HCT116 (cell line): ENCODE measurements around the gene NIN. TPM values are rescaled to one million over a fixed set of nuclear protein-coding genes. Genes with fewer than 3 reads are reported as not detected.

Experiments used
- ATAC-seq: fragments of 200-7000 bp; cut with Tn5 transposase; 2 replicates; pipeline ENCODE4 v1.9.1; 2020; ENCODE audit warnings: mild to moderate bottlenecking, moderate library complexity
- BruUV-seq: library from RNA; stranded (reverse); fragments of 400-500 nt; replicated peaks from 2 replicates; lab custom pipeline; 2021; lab: Mats Ljungman, UMichigan
- CTCF ChIA-PET: fragments of 300-600 bp; sonication (Branson Sonifier 250); formaldehyde crosslinking; loops from one replicate; lab custom pipeline; 2021; ENCODE audit warnings: antibody characterized with exemption; lab: Charles Lee
- POLR2A ChIA-PET: fragments of 300-600, 350-600 bp; sonication (Branson Sonifier 250); formaldehyde crosslinking; loops from one replicate; lab custom pipeline; 2021; ENCODE audit warnings: antibody characterized with exemption; lab: Charles Lee
- RAD21 ChIA-PET, 2 experiments: fragments of 300-600 bp; sonication (Branson Sonifier 250); formaldehyde crosslinking; loops; one replicate each; lab custom pipeline; 2023; ENCODE audit warnings: low total read pairs in 2 of 2; ENCODE audit not compliant: uncharacterized antibody in 2 of 2, unreplicated experiment in 2 of 2, low non-redundant PET in 1 of 2; lab: Charles Lee
- DNase-seq: peaks from one replicate; pipeline ENCODE4 v3.0.0-alpha.2; 2010; ENCODE audit warnings: low read depth, low spot score
- H2AFZ ChIP-seq: fragments of 200-600 bp; shearing (Covaris generic), sonication (generic); 2 replicates; pipeline ENCODE4 v1.6.1; 2017; ENCODE audit warnings: low read depth, mixed run types, mixed read lengths, antibody characterized with exemption, low read length; ENCODE audit not compliant: poor library complexity, severe bottlenecking
- H3K27ac ChIP-seq: 2 replicates; pipeline ENCODE4 v1.5.1; 2012; ENCODE audit warnings: low read depth, low read length
- H3K27me3 ChIP-seq: fragments of 200-600 bp; sonication (generic); 2 replicates; pipeline ENCODE4 v1.6.1; 2016; ENCODE audit warnings: mixed run types, low read length, mixed read lengths; ENCODE audit not compliant: insufficient read depth
- H3K36me3 ChIP-seq, 2 experiments: fragments of 200-500 bp in 1 of 2; fragments of 200-600 bp in 1 of 2; sonication (Bioruptor generic) in 1 of 2; sonication (generic) in 1 of 2; 2 replicates each; pipeline versions ENCODE4 v1.5.1 to v1.6.1; 2014 to 2016; ENCODE audit warnings: low read length in 2 of 2, inconsistent platforms in 1 of 2, mixed read lengths in 1 of 2, mixed run types in 1 of 2; ENCODE audit not compliant: insufficient read depth in 2 of 2, control insufficient read depth in 1 of 2
- H3K4me1 ChIP-seq, 2 experiments: fragments of 200-600 bp in 1 of 2; sonication (generic) in 1 of 2; 2 replicates each; pipeline versions ENCODE4 v1.5.1 to v1.6.1; 2012 to 2017; ENCODE audit warnings: low read length in 2 of 2, inconsistent platforms in 1 of 2, mild to moderate bottlenecking in 1 of 2, mixed read lengths in 1 of 2, mixed run types in 1 of 2, moderate library complexity in 1 of 2; ENCODE audit not compliant: insufficient read depth in 2 of 2, control insufficient read depth in 1 of 2
- H3K4me2 ChIP-seq: fragments of 200-600 bp; sonication (generic); 2 replicates; pipeline ENCODE4 v1.6.1; 2017; ENCODE audit warnings: mixed run types, low read length, mixed read lengths
- H3K4me3 ChIP-seq, 2 experiments: fragments of 200-600 bp in 1 of 2; sonication (generic) in 1 of 2; replicated peaks in 1 of 2; 2 replicates each; pipeline ENCODE4 v1.5.1; 2011 to 2016; ENCODE audit warnings: low read length in 2 of 2, control low read depth in 1 of 2, low read depth in 1 of 2, mild to moderate bottlenecking in 1 of 2, mixed read lengths in 1 of 2, mixed run types in 1 of 2
- H3K79me2 ChIP-seq: fragments of 200-600 bp; sonication (generic); 2 replicates; pipeline ENCODE4 v1.6.1; 2017; ENCODE audit warnings: mild to moderate bottlenecking, mixed run types, low read length, moderate library complexity, mixed read lengths; ENCODE audit not compliant: insufficient read depth
- H3K9ac ChIP-seq: fragments of 200-600 bp; sonication (generic); 2 replicates; pipeline ENCODE4 v1.6.1; 2016; ENCODE audit warnings: low read length, mixed read lengths
- H3K9me2 ChIP-seq: fragments of 200-600 bp; sonication (generic), shearing (Covaris generic); 2 replicates; pipeline ENCODE4 v1.6.1; 2017; ENCODE audit warnings: mixed run types, mild to moderate bottlenecking, moderate library complexity; ENCODE audit not compliant: insufficient read depth
- H3K9me3 ChIP-seq, 2 experiments: fragments of 200-500 bp in 1 of 2; fragments of 200-600 bp in 1 of 2; sonication (Bioruptor generic) in 1 of 2; sonication (generic) in 1 of 2; 2 replicates each; pipeline ENCODE4 v1.6.1; 2014 to 2017; ENCODE audit warnings: low read length in 2 of 2, mixed read lengths in 2 of 2, inconsistent platforms in 1 of 2, low read depth in 1 of 2, mild to moderate bottlenecking in 1 of 2, mixed run types in 1 of 2, moderate library complexity in 1 of 2; ENCODE audit not compliant: control insufficient read depth in 1 of 2, insufficient read depth in 1 of 2
- H4K20me1 ChIP-seq: fragments of 200-600 bp; sonication (generic), shearing (Covaris generic); 2 replicates; pipeline ENCODE4 v1.6.1; 2017; ENCODE audit warnings: mixed run types, mild to moderate bottlenecking, moderate library complexity; ENCODE audit not compliant: insufficient read depth
- ATF3 ChIP-seq: IDR thresholded peaks from 2 replicates; pipeline ENCODE4 v1.6.1; 2012
- CBX3 ChIP-seq: IDR thresholded peaks from 2 replicates; pipeline ENCODE4 v1.6.1; 2012; ENCODE audit warnings: low read depth
- CEBPB ChIP-seq: IDR thresholded peaks from 2 replicates; pipeline ENCODE4 v1.6.1; 2012; ENCODE audit warnings: low read depth
- CTCF ChIP-seq, 3 experiments: fragments of 200-600 bp in 1 of 3; sonication (generic) in 1 of 3; IDR thresholded peaks in 2 of 3; conservative IDR thresholded peaks in 1 of 3; 2 replicates each; pipeline ENCODE4 v1.5.1; 2012 to 2017; ENCODE audit warnings: low read depth in 2 of 3, low read length in 2 of 3, antibody characterized with exemption in 1 of 3, borderline replicate concordance in 1 of 3, control low read depth in 1 of 3, mild to moderate bottlenecking in 1 of 3, mixed read lengths in 1 of 3, mixed run types in 1 of 3, moderate library complexity in 1 of 3; ENCODE audit not compliant: insufficient read depth in 1 of 3
- EZH2phosphoT487 ChIP-seq: fragments of 200-600 bp; IDR thresholded peaks from 2 replicates; pipeline ENCODE4 v1.6.1; 2018; ENCODE audit warnings: antibody characterized with exemption, borderline replicate concordance
- MAX ChIP-seq: IDR thresholded peaks from 2 replicates; pipeline ENCODE4 v1.6.1; 2012
- POLR2A ChIP-seq: IDR thresholded peaks from 2 replicates; pipeline ENCODE4 v1.7.0; 2011; ENCODE audit warnings: borderline replicate concordance; ENCODE audit not compliant: insufficient read depth, insufficient read length; ENCODE audit errors: extremely low read depth
- POLR2AphosphoS5 ChIP-seq: IDR thresholded peaks from 2 replicates; pipeline ENCODE4 v1.6.1; 2011; ENCODE audit warnings: mild to moderate bottlenecking, low read depth, low read length, moderate library complexity
- RAD21 ChIP-seq: IDR thresholded peaks from 2 replicates; pipeline ENCODE4 v1.6.1; 2012; ENCODE audit warnings: low read depth, mild to moderate bottlenecking
- REST ChIP-seq: IDR thresholded peaks from 2 replicates; pipeline ENCODE4 v1.6.1; 2012; ENCODE audit warnings: low read depth
- SIN3A ChIP-seq: IDR thresholded peaks from 2 replicates; pipeline ENCODE4 v1.6.1; 2012; ENCODE audit warnings: low read depth
- SP1 ChIP-seq: IDR thresholded peaks from 2 replicates; pipeline ENCODE4 v1.6.1; 2012; ENCODE audit warnings: low read depth
- SRF ChIP-seq: IDR thresholded peaks from 2 replicates; pipeline ENCODE4 v1.6.1; 2012; ENCODE audit warnings: low read depth
- ZBTB33 ChIP-seq: IDR thresholded peaks from 2 replicates; pipeline ENCODE4 v1.6.1; 2011; ENCODE audit warnings: mild to moderate bottlenecking, low read length, moderate library complexity; ENCODE audit not compliant: insufficient replicate concordance; ENCODE audit errors: extremely low read depth
- ZFX ChIP-seq: fragments of 450-650 bp; IDR thresholded peaks from 2 replicates; pipeline ENCODE4 v1.6.1; 2017
- intact Hi-C: fragments of 100-400 bp; cut with micrococcal nuclease; formaldehyde crosslinking; loops from 2 replicates; pipeline ENCODE4 v1.10.0; 2022
- total RNA-seq: library from RNA; stranded (reverse); gene quantifications from one replicate; pipeline ENCODE4 v1.2.1, GENCODE V29; 2021; ENCODE audit not compliant: unreplicated experiment

The NIN gene
- total RNA-seq, 1 experiment from 2014 or later = 39.6 TPM

GRCh38 chr14:50792634-50793068, 38.3 kb downstream of the NIN start:
- no TSS peak for BruUV-seq
- Histone ChIP-seq H3K36me3 (peaks cover 3 to 5% of the 10 kb centered on the region in 2 experiments; a peak in 3 of 4 replicates), H3K4me1 (no peaks in the 10 kb centered on the region), H3K27me3 (no peaks in the 10 kb centered on the region), H3K4me3 (no peak overlapping the region), H4K20me1 (no peaks in the 10 kb centered on the region), H3K9me2 (no peaks in the 10 kb centered on the region), H3K4me2 (no peak overlapping the region), H2AFZ (no peak overlapping the region), H3K79me2 (0 out of 2 replicates have a peak, but pooled peaks cover 6% of the 10 kb centered on the region), H3K27ac (no peak overlapping the region), H3K9me3 (no peaks in the 10 kb centered on the region), H3K9ac (no peak overlapping the region)
- ATAC-seq (no peak), DNase-seq (no peak)
- ChIA-PET POLR2A (no interaction called here), CTCF (no interaction called here), RAD21 (no interaction called here)
- no peak for TF ChIP-seq POLR2A
- TF ChIP-seq SIN3A = no peak
- no peak for TF ChIP-seq MAX
- TF ChIP-seq EZH2phosphoT487 = no peak
- TF ChIP-seq ZFX = no peak
- no peak for TF ChIP-seq ATF3
- no peak for TF ChIP-seq POLR2AphosphoS5
- TF ChIP-seq CTCF (IDR thresholded peaks at IDR 0.05 in 2 of 3, conservative IDR thresholded peaks at IDR 0.05 in 1 of 3; ENCODE audit: borderline replicate concordance in 1 of 3, insufficient read depth in 1 of 3, low read depth in 2 of 3, low read length in 2 of 3) = no peak
- TF ChIP-seq SP1 = no peak
- no peak for TF ChIP-seq ZBTB33
- TF ChIP-seq SRF = no peak
- no peak for TF ChIP-seq CEBPB
- no peak for TF ChIP-seq CBX3
- no peak for TF ChIP-seq RAD21
- TF ChIP-seq REST = no peak
- intact Hi-C loops = no loop called here
